B cell (primary cell): ENCODE data around the gene RGL1. TPM values are rescaled to one million over a fixed set of nuclear protein-coding genes. Genes with fewer than 3 reads are reported as not detected.

ENCODE experiments used
- ATAC-seq: fragments of 200-7000 bp; cut with Tn5 transposase; one replicate; pipeline ENCODE4 v1.10.0; 2021; ENCODE audit warnings: low read depth, mild to moderate bottlenecking, moderate number of reproducible peaks, moderate library complexity
- CTCF ChIA-PET: fragments of 350-600 bp; sonication (Branson Sonifier 250); formaldehyde crosslinking; loops from one replicate; lab custom pipeline; 2021; ENCODE audit warnings: antibody characterized with exemption, inconsistent platforms; lab: Charles Lee
- POLR2A ChIA-PET: fragments of 350-600 bp; sonication (Branson Sonifier 250); formaldehyde crosslinking; loops from one replicate; lab custom pipeline; 2021; ENCODE audit warnings: antibody characterized with exemption; lab: Charles Lee
- DNase-seq: peaks from one replicate; pipeline ENCODE4 v3.0.0; 2013
- H2AFZ ChIP-seq: 2 replicates; pipeline ENCODE4 v1.6.1; 2012; ENCODE audit warnings: mild to moderate bottlenecking, low read depth, low read length; ENCODE audit not compliant: insufficient read depth, poor library complexity, severe bottlenecking
- H3K27ac ChIP-seq, 2 donors: 1 replicate in 1 of 2; 2 replicates in 1 of 2; pipeline ENCODE4 v1.5.1; 2012 to 2013; ENCODE audit warnings: low read length in 2 of 2, mild to moderate bottlenecking in 2 of 2, moderate library complexity in 1 of 2
- H3K27me3 ChIP-seq, 4 experiments: fragments of 200-600 bp in 1 of 4; sonication (generic) in 1 of 4; replicated peaks in 1 of 4; 1 replicate in 2 of 4; 2 replicates in 2 of 4; pipeline versions ENCODE4 v1.6.1 to v1.7.0; 2013 to 2016; ENCODE audit warnings: low read length in 3 of 4, mild to moderate bottlenecking in 2 of 4, mixed read lengths in 1 of 4, moderate library complexity in 1 of 4; ENCODE audit not compliant: insufficient read depth in 4 of 4, control insufficient read depth in 3 of 4; ENCODE audit errors: control extremely low read depth in 1 of 4
- H3K36me3 ChIP-seq, 2 experiments: replicated peaks in 1 of 2; 1 replicate in 1 of 2; 2 replicates in 1 of 2; pipeline versions ENCODE4 v1.6.1 to v1.7.1; 2013; ENCODE audit warnings: low read length in 1 of 2; ENCODE audit not compliant: insufficient read depth in 2 of 2, control insufficient read depth in 1 of 2; ENCODE audit errors: control extremely low read depth in 1 of 2, extremely low read depth in 1 of 2
- H3K4me1 ChIP-seq, 2 donors: fragments of 200-600 bp in 1 of 2; sonication (generic) in 1 of 2; 1 replicate in 1 of 2; 2 replicates in 1 of 2; pipeline versions ENCODE4 v1.5.1 to v1.6.1; 2013 to 2017; ENCODE audit warnings: low read length in 2 of 2; ENCODE audit not compliant: control insufficient read depth in 2 of 2, insufficient read depth in 2 of 2
- H3K4me2 ChIP-seq: replicated peaks from 2 replicates; pipeline ENCODE3; 2012; ENCODE audit warnings: mild to moderate bottlenecking, low read depth, low read length; ENCODE audit not compliant: poor library complexity, severe bottlenecking
- H3K4me3 ChIP-seq, 5 experiments: fragments of 200-600 bp in 1 of 5; sonication (generic) in 1 of 5; 1 replicate in 3 of 5; 2 replicates in 2 of 5; pipeline versions ENCODE4 v1.5.1 to v1.7.0; 2011 to 2016; ENCODE audit warnings: low read length in 4 of 5, mild to moderate bottlenecking in 4 of 5, low read depth in 2 of 5, control low read depth in 1 of 5, moderate library complexity in 1 of 5; ENCODE audit not compliant: insufficient read depth in 1 of 5; ENCODE audit errors: control extremely low read depth in 1 of 5, extremely low read depth in 1 of 5
- H3K79me2 ChIP-seq: fragments of 200-600 bp; sonication (generic); one replicate; pipeline ENCODE4 v1.6.0; 2016; ENCODE audit warnings: low read length; ENCODE audit not compliant: control insufficient read depth, insufficient read depth
- H3K9ac ChIP-seq: fragments of 200-600 bp; sonication (generic); 2 replicates; pipeline ENCODE4 v1.6.1; 2017; ENCODE audit warnings: mild to moderate bottlenecking, low read length, moderate library complexity
- H3K9me3 ChIP-seq, 3 donors: one replicate each; pipeline versions ENCODE4 v1.6.1 to v1.7.1; 2013; ENCODE audit warnings: low read length in 2 of 3; ENCODE audit not compliant: control insufficient read depth in 2 of 3, insufficient read depth in 1 of 3; ENCODE audit errors: control extremely low read depth in 1 of 3
- H4K20me1 ChIP-seq: 2 replicates; pipeline ENCODE4 v1.6.0; 2012; ENCODE audit warnings: mild to moderate bottlenecking, low read length; ENCODE audit not compliant: insufficient read depth, control insufficient read depth, poor library complexity, severe bottlenecking
- H3K27ac Mint-ChIP-seq: one replicate; pipeline ENCODE4 v1.8.0; 2021; ENCODE audit warnings: mixed read lengths
- H3K27me3 Mint-ChIP-seq: one replicate; pipeline ENCODE4 v1.8.0; 2021; ENCODE audit warnings: mixed read lengths
- H3K4me1 Mint-ChIP-seq: one replicate; pipeline ENCODE4 v1.8.0; 2021; ENCODE audit warnings: mixed read lengths
- H3K4me3 Mint-ChIP-seq: one replicate; pipeline ENCODE4 v1.8.0; 2021; ENCODE audit warnings: mixed read lengths
- H3K9me3 Mint-ChIP-seq: one replicate; pipeline ENCODE4 v1.8.0; 2022; ENCODE audit warnings: mixed read lengths; ENCODE audit not compliant: insufficient read depth
- EZH2 ChIP-seq: IDR thresholded peaks from 2 replicates; pipeline ENCODE4 v1.6.1; 2012; ENCODE audit warnings: borderline replicate concordance, low read depth, mild to moderate bottlenecking, moderate library complexity, low read length; ENCODE audit not compliant: insufficient read depth, poor library complexity, severe bottlenecking
- WGBS: methylation state at CpG from one replicate; pipeline ENCODE4 v1.1.5; 2013; ENCODE audit warnings: missing lambda C conversion rate; ENCODE audit not compliant: insufficient coverage; 5-methylcytosine and 5-hydroxymethylcytosine counted together
- intact Hi-C: fragments of 100-400 bp; cut with micrococcal nuclease; formaldehyde crosslinking; loops from one replicate; pipeline ENCODE4 v1.10.0; 2022
- polyA plus RNA-seq: library from polyadenylated mRNA; depleted of rRNA; stranded (reverse); fragments of >200 nt; gene quantifications from 2 replicates; pipeline ENCODE4 v1.2.3, GENCODE V29; 2012
- total RNA-seq, 2 donors: library from RNA; stranded (reverse); fragments of 120-200 nt in 1 of 2; gene quantifications; 1 replicate in 1 of 2; 2 replicates in 1 of 2; pipeline versions ENCODE4 v1.2.3 to v1.2.4, GENCODE V29; 2013 to 2022
- TF ChIP-seq, protein P1 (sequence below): fragments of 200-600 bp; IDR thresholded peaks from one replicate; pipeline ENCODE4 v1.8.0; 2022; ENCODE audit warnings: antibody characterized with exemption, mild to moderate bottlenecking

The RGL1 gene
- total and polyA plus RNA-seq, 2 donors (not counting 1 experiment from before 2014, with no cell fraction given), result 0.09 to 1.1 TPM

DNA sequence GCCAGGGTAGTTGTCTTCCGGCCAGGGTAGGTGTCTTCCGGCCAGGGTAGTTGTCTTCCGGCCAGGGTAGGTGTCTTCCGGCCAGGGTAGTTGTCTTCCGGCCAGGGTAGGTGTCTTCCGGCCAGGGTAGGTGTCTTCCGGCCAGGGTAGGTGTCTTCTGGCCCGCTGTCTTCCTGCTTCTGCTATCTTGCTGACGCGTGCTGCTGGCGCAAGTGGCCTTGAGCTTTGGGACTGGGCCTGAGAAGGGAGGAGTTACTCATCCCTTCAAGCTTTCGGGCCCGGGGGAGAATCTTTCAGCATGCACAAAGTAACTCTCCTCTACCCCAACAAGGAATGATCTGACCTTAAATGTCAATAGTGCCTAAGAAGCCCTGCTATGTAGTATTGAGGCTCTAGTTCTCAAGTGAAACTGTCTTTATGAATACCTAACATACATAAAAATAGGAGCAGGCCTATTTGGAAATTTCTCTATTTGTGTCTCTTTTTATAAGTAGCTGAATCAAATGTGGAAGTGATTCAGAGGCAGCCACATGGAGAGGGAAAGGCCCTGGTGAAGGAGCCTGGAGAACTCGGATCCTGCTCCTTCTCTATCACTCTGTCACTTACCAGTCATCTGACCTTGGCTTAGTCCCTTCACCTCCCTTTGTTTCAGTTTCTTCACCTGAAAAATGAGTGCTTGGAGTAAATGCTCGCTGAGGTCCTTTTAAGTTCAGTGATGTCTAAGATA is 65.6 kb downstream of the RGL1 start:
- intact Hi-C loops, result no loop called here
- peaks cover 5% of the 10 kb centered on the region for H3K27me3 Mint-ChIP-seq
- no peak overlapping the region for H2AFZ ChIP-seq
- H3K27me3 ChIP-seq, result no peaks in the 10 kb centered on the region
- ATAC-seq (no peak), DNase-seq (no peak)
- no peaks in the 10 kb centered on the region for H3K79me2 ChIP-seq
- no peak overlapping the region for H3K4me3 Mint-ChIP-seq
- WGBS, result 92% methylated on average over 7 of the region's 15 CpGs
- no peaks in the 10 kb centered on the region for H3K4me1 Mint-ChIP-seq
- H3K4me2 ChIP-seq, result no peak overlapping the region
- TF ChIP-seq, protein P1, sequence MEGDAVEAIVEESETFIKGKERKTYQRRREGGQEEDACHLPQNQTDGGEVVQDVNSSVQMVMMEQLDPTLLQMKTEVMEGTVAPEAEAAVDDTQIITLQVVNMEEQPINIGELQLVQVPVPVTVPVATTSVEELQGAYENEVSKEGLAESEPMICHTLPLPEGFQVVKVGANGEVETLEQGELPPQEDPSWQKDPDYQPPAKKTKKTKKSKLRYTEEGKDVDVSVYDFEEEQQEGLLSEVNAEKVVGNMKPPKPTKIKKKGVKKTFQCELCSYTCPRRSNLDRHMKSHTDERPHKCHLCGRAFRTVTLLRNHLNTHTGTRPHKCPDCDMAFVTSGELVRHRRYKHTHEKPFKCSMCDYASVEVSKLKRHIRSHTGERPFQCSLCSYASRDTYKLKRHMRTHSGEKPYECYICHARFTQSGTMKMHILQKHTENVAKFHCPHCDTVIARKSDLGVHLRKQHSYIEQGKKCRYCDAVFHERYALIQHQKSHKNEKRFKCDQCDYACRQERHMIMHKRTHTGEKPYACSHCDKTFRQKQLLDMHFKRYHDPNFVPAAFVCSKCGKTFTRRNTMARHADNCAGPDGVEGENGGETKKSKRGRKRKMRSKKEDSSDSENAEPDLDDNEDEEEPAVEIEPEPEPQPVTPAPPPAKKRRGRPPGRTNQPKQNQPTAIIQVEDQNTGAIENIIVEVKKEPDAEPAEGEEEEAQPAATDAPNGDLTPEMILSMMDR, result no peak
- no peak for TF ChIP-seq EZH2
- no peaks in the 10 kb centered on the region for H3K36me3 ChIP-seq
- H4K20me1 ChIP-seq, result no peaks in the 10 kb centered on the region
- no peak overlapping the region for H3K27ac Mint-ChIP-seq
- ChIA-PET CTCF (no interaction called here), POLR2A (no interaction called here)
- no peaks in the 10 kb centered on the region for H3K9me3 ChIP-seq
- H3K9ac ChIP-seq, result no peak overlapping the region
- no peak overlapping the region for H3K27ac ChIP-seq
- no peaks in the 10 kb centered on the region for H3K4me1 ChIP-seq
- H3K9me3 Mint-ChIP-seq, result no peaks in the 10 kb centered on the region
- H3K4me3 ChIP-seq, result no peak overlapping the region

DNA sequence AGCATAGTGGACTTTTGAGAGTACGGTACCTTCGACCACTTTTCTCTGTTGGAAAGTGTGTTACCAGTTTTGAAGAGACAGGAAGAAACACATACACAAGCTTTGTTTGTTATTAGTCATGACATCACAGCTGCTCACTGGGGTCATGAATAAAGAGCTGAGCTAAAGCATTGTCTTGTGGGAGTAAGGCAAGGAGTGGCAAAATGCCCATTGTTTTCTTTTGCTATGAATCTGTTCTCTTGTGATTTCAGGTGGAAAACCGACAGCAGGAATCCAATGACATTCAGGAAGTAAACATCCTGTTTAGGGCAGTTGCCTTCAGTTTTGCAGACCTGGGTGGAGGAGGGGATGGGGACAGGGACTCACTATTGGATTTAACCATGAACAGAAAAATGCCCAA is 66.2 kb downstream of the RGL1 start:
- Histone ChIP-seq H3K27me3 (no peaks in the 10 kb centered on the region), H3K27ac (no peak overlapping the region), H3K4me3 (no peak overlapping the region), H3K9me3 (no peaks in the 10 kb centered on the region), H3K79me2 (no peaks in the 10 kb centered on the region), H3K4me2 (no peak overlapping the region), H2AFZ (no peak overlapping the region), H3K4me1 (no peaks in the 10 kb centered on the region), H3K36me3 (no peaks in the 10 kb centered on the region), H3K9ac (no peak overlapping the region), H4K20me1 (no peaks in the 10 kb centered on the region)
- Mint-ChIP-seq H3K9me3 (no peaks in the 10 kb centered on the region), H3K27ac (no peak overlapping the region), H3K4me1 (no peaks in the 10 kb centered on the region), H3K27me3 (peaks cover 8% of the 10 kb centered on the region), H3K4me3 (no peak overlapping the region)
- TF ChIP-seq, protein P1, result no peak
- no peak for TF ChIP-seq EZH2
- DNase-seq (no peak), ATAC-seq (no peak)
- intact Hi-C loops, result no loop called here
- 71% methylated on average over 1 of the region's 3 CpGs for WGBS
- CTCF ChIA-PET, result no interaction called here
- POLR2A ChIA-PET, result no interaction called here
